Neural cell (in vitro differentiated cells): ENCODE measurements around the gene CYB561A3.

Experiments used
- CTCF ChIP-seq: fragments of 450-650 bp; IDR thresholded peaks from 2 replicates; pipeline ENCODE4 v1.5.1; 2014; ENCODE audit warnings: antibody characterized with exemption, mild to moderate bottlenecking, moderate library complexity; ENCODE audit not compliant: poor library complexity, severe bottlenecking
- EZH2 ChIP-seq: fragments of 200-600, 300-800 bp; shearing (Covaris generic), sonication (generic); IDR thresholded peaks from 2 replicates; pipeline ENCODE4 v1.6.1; 2014; ENCODE audit warnings: antibody characterized with exemption, low read length, borderline replicate concordance, mild to moderate bottlenecking; ENCODE audit not compliant: insufficient read depth, poor library complexity, severe bottlenecking

- TF ChIP-seq CTCF: no peak
- no peak for TF ChIP-seq EZH2
Measured at GRCh38 chr11:61325649-61326414, 35.9 kb downstream of the CYB561A3 start.
